Mesodermal cell (in vitro differentiated cells): ENCODE results near the gene PHIP.

Experiments used
- H3K27ac ChIP-seq: 2 replicates; pipeline ENCODE4 v1.7.0; 2013; ENCODE audit warnings: mild to moderate bottlenecking, low read depth, low read length, moderate library complexity; ENCODE audit not compliant: severe bottlenecking
- H3K36me3 ChIP-seq: 2 replicates; pipeline ENCODE4 v1.7.1; 2013; ENCODE audit warnings: mild to moderate bottlenecking, low read length, moderate library complexity; ENCODE audit not compliant: control insufficient read depth, insufficient read depth
- H3K4me1 ChIP-seq: one replicate; pipeline ENCODE4 v1.7.1; 2013; ENCODE audit warnings: mild to moderate bottlenecking, low read length; ENCODE audit not compliant: insufficient read depth, control insufficient read depth, poor library complexity, severe bottlenecking
- H3K4me3 ChIP-seq: 2 replicates; pipeline ENCODE4 v1.7.0; 2013; ENCODE audit warnings: low read length, control low read depth, mild to moderate bottlenecking; ENCODE audit not compliant: insufficient read depth, poor library complexity, severe bottlenecking; ENCODE audit errors: extremely low read depth
- H3K9me3 ChIP-seq: 2 replicates; pipeline ENCODE4 v1.7.1; 2013; ENCODE audit warnings: mild to moderate bottlenecking, low read length, moderate library complexity; ENCODE audit not compliant: control insufficient read depth
- WGBS, 2 experiments: methylation state at CpG; one replicate each; pipeline ENCODE4 v1.1.5; 2013; ENCODE audit warnings: missing lambda C conversion rate in 2 of 2; ENCODE audit not compliant: insufficient coverage in 2 of 2; 5-methylcytosine and 5-hydroxymethylcytosine counted together

The PHIP gene

DNA sequence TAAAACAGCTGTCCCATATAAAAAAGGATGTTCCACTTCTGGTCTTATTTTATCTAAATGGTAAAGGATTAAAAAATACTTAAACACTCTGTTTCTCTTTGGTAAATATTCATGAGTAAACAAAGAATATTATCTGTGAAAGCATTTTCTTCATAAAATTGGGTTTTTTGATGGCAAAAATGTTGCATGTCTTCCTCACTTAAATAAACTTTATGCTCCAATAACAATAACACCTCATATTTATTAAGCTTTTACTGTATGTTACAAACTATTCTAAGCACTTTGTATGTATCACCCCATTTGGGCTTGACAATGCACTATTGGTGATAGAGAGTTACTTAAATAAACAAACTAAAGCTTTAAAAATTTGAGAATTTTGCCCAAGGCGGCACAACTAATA lies 91.9 kb downstream of the PHIP start:
- Histone ChIP-seq H3K4me1 (no peaks in the 10 kb centered on the region), H3K36me3 (peaks cover 61% of the 10 kb centered on the region), H3K9me3 (no peaks in the 10 kb centered on the region), H3K4me3 (no peak overlapping the region), H3K27ac (no peak overlapping the region)
- WGBS, 2 experiments: 100% methylated on average over 1 of the region's 1 CpG; no CpG with 5 or more reads in 1 of the 2 experiments

DNA sequence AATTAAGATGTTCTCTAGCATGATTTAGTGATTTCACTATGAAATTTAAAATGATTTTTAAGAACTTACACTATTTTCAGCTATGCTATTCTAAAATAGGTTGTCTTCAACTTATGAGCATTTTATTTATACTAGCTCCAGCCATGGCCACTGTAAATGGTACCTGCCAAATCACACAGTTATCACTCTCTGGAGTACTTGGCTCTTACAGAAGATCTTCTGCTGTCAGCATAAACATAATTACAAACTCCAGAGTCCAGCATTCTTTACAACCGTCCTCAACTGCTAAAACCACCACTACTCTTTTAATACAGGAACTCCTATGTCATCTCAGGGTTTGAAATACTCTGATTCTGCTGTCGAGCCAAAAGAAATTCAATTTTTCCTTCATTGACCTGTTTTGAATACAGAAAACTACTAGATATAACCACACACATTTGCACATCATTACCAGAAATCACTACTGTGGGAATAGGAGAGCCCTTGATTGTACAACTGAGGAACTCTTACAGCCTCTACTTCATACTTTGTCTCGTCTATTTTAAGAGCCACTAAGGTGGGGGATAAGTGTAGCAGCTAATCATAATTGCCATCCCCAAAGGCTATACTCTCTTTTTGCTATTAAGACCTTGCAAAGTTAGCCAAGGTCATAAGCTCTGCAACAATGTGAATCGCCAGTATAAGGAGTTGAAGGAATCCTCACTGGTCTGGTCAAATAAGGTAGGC lies 93.7 kb downstream of the PHIP start:
- no peaks in the 10 kb centered on the region for H3K4me1 ChIP-seq
- peaks cover 67% of the 10 kb centered on the region for H3K36me3 ChIP-seq
- WGBS, 2 experiments: 88 to 94% methylated on average over 1 to 2 of the region's 4 CpGs
- no peak overlapping the region for H3K27ac ChIP-seq
- no peaks in the 10 kb centered on the region for H3K9me3 ChIP-seq
- no peak overlapping the region for H3K4me3 ChIP-seq

DNA sequence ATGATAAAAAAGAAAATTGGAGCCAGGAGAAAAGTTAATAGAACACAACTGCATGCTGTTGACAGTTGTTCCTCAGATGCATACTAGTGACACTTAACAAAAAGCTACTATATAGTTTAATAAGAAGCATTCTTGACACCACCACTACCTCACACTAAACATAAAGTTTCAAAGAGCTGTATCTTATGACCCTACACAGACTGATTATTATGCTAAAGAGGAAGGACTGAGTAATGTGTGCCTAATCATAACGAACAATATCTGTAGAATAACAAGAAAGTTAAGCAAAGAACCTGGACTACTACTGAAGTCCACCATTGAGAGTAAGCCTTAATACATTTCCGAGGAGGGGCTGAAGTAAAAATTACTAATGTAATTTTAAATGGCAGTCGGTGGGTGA lies 110.9 kb downstream of the PHIP start:
- H3K36me3 ChIP-seq: peaks cover 60% of the 10 kb centered on the region
- 100% methylated on average over 1 of the region's 3 CpGs; no CpG with 5 or more reads in 1 of the 2 experiments for WGBS, 2 experiments
- no peak overlapping the region for H3K4me3 ChIP-seq
- no peaks in the 10 kb centered on the region for H3K9me3 ChIP-seq
- no peak overlapping the region for H3K27ac ChIP-seq
- no peaks in the 10 kb centered on the region for H3K4me1 ChIP-seq

DNA sequence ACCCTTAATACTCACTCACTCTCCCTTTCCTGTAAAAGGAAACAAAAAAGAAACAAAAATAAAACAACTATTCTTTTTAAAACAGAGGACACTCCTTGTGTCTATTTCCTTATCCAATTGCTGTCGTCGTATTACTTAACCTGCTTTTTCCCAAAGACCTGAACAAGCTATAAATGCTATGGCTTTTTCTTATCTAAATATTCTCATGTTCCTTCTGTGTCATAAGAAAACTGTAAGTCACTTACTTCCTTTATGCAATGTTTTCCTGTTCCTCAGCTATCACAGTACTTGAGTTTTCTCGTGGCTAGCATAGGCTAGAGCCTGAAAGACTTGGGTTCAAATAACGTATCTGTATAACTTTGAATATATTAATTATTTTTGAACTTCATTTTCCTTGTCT lies 111.5 kb downstream of the PHIP start:
- Histone ChIP-seq H3K9me3 (no peaks in the 10 kb centered on the region), H3K4me3 (no peak overlapping the region), H3K36me3 (peaks cover 64% of the 10 kb centered on the region), H3K4me1 (no peaks in the 10 kb centered on the region), H3K27ac (no peak overlapping the region)
- 100% methylated on average over 2 of the region's 4 CpGs for WGBS, 2 experiments

DNA sequence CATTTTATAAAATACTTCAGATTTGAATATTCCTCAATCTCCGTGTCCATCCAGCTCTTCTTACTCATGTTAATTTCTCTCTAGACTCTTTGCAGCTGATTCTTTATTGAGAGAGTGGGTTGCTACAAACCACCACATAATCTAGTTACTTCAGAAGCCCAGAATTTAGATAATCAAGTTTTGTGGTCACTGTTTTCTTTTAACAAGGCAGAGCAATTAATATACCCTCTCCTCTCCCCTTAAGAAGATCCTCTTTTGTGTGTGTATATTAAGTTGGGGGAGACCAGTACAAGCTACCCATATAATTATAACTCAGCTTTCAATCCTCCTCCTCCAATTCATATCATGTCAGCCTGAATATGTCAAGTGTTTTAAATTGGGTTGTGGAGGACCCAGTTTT lies 115.6 kb downstream of the PHIP start:
- H3K36me3 ChIP-seq: peaks cover 58% of the 10 kb centered on the region
- H3K4me1 ChIP-seq: no peaks in the 10 kb centered on the region
- no peaks in the 10 kb centered on the region for H3K9me3 ChIP-seq
- H3K4me3 ChIP-seq: no peak overlapping the region
- H3K27ac ChIP-seq: no peak overlapping the region
- WGBS, 2 experiments: no CpG with 5 or more reads among the region's 1 CpG

DNA sequence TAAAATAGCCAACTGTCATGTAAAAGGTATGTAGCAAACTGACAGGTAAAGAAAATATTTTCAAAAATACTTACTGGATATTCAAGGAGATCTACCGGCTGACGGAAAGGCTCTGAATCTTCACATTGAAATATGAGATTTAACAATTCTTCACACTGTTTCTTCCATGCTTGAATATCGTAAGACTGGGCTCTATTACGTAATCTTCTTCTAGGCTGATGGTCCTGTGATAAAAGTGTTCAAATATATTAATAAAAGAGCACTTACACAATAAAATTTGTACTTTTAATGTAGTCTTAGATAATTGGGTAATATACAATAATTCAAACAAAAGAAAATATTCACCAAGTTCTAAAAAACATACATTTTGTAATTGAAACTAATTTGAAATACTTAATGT lies 123.3 kb downstream of the PHIP start:
- Histone ChIP-seq H3K4me3 (no peak overlapping the region), H3K4me1 (no peaks in the 10 kb centered on the region), H3K27ac (no peak overlapping the region), H3K9me3 (peaks cover 3% of the 10 kb centered on the region), H3K36me3 (peaks cover 63% of the 10 kb centered on the region)
- 100% methylated on average over 2 of the region's 4 CpGs for WGBS, 2 experiments

DNA sequence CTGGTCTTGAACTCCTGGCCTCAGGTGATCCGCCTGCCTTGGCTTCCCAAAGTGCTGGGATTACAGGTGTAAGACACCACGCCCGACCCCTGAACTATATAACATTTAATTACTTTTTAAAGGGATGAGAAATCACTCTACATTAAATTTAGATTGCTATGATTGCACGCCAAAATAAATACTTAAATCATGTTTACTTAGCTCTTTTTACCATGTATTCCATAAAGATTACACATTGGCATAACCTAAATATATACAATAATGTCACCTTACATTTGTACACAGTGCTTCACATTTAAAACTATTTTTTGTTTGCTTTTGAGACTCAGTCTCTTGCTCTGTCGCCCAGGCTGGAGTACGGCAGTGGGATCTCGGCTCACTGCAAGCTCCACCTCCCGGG lies 124.3 kb downstream of the PHIP start:
- H3K36me3 ChIP-seq: peaks cover 70% of the 10 kb centered on the region

DNA sequence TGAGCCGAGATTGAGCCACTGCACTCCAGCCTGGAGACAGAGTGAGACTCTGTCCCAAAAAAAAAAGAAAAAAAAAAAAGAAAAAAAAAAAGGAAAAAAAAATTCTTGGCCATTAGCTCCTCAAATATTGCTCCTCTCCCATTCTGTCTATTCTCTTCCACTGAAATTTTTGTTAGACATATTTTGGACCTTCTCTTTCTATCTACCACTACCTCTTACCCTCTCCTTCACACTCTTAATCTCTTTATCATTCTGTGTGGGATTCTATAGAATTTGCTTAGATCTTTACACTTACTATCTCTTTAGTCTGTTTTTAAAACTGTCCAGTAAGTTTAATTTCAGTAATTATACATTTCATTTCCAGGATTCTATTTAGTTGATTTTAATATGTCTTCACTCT lies 125.7 kb downstream of the PHIP start:
- H3K9me3 ChIP-seq: peaks cover 16% of the 10 kb centered on the region
- no peak overlapping the region for H3K27ac ChIP-seq
- no peak overlapping the region for H3K4me3 ChIP-seq
- H3K36me3 ChIP-seq: peaks cover 78% of the 10 kb centered on the region
- no peaks in the 10 kb centered on the region for H3K4me1 ChIP-seq
- 80% methylated on average over 1 of the region's 1 CpG; no CpG with 5 or more reads in 1 of the 2 experiments for WGBS, 2 experiments

More for the DNA sequence above, 124.3 kb downstream of the PHIP start:
- H3K9me3 ChIP-seq: peaks cover 12% of the 10 kb centered on the region
- 100% methylated on average over 3 to 4 of the region's 8 CpGs for WGBS, 2 experiments
- no peaks in the 10 kb centered on the region for H3K4me1 ChIP-seq
- H3K27ac ChIP-seq: no peak overlapping the region
- H3K4me3 ChIP-seq: no peak overlapping the region

DNA sequence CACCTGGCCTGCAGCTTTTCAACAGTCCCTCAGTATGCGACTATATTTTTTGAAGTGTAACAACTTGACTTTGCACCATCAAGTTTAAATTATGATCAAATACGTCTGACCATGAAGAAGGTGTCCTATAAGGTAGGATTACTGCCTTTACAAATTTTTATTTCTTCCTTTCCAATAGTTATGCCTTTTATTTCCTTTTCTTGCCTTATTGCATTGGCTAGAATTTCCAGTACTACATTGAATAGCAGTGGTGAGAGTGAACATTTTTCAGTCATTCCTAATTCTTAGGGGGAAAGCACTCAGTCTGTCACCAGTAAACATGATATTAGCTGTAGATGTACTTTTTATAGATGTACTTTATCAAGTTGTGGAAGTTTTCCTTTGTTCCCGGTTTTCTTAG lies 129.3 kb downstream of the PHIP start:
- no peak overlapping the region for H3K27ac ChIP-seq
- H3K9me3 ChIP-seq: peaks cover 16% of the 10 kb centered on the region
- peaks cover 90% of the 10 kb centered on the region for H3K36me3 ChIP-seq
- no peak overlapping the region for H3K4me3 ChIP-seq
- H3K4me1 ChIP-seq: no peaks in the 10 kb centered on the region
- WGBS, 2 experiments: 100% methylated on average over 1 to 2 of the region's 3 CpGs

DNA sequence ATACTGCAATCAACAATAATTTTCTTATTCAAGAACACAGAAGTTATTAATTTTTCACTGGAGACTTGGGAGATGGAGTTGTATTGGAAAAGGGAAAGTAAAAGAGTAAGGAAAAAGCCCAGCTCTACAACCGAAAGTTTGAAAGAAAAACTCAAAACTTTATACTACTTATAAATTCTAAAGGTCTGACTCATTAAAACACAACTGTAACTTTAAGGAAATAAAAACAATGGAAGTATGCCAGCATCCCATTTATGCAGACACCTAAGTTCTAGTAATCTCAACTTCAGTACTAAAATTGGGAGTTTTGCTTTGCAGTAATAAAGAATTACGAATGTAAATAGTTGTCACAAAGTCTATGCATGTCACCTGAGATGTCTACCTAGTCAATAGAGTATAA lies 130.1 kb downstream of the PHIP start:
- WGBS, 2 experiments: no CpG with 5 or more reads among the region's 2 CpGs
- Histone ChIP-seq H3K36me3 (peaks cover 87% of the 10 kb centered on the region), H3K4me3 (no peak overlapping the region), H3K27ac (no peak overlapping the region), H3K4me1 (no peaks in the 10 kb centered on the region), H3K9me3 (peaks cover 16% of the 10 kb centered on the region)

DNA sequence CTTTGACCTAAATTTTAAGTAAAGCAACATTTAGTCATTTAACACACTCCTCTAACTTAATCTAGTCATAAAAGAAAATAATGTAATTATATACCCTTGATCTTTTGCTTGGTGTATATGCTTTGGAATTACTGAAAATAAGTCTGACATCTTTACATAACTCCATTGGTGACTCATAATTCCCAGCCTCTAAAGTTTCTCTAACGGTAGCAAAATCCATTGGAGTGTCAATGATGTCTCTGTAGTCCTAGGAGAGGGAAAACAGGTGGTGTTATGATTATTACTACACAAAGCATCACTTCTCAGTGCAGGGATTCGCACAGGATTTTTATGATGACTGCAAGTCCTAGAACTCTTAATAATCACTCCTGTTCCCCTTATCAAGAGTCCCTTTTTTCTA lies 130.5 kb downstream of the PHIP start:
- H3K36me3 ChIP-seq: peaks cover 86% of the 10 kb centered on the region
- WGBS, 2 experiments: no CpG with 5 or more reads among the region's 2 CpGs
- H3K27ac ChIP-seq: no peak overlapping the region

More for the DNA sequence above, 130.5 kb downstream of the PHIP start:
- Histone ChIP-seq H3K9me3 (peaks cover 16% of the 10 kb centered on the region), H3K4me1 (no peaks in the 10 kb centered on the region), H3K4me3 (no peak overlapping the region)
